Cerebellar cortex (tissue), 1 donor: ENCODE results near the gene DCAF4L1.

ENCODE experiments used
- DNase-seq: peaks from one replicate; pipeline ENCODE4 v3.0.0-alpha.2; 2015; ENCODE audit warnings: low spot score

The DCAF4L1 gene

GRCh38 chr4:41990365-41991111 lies 9.0 kb downstream of the DCAF4L1 start, which contains the start of gene SLC30A9:
Gene SLC30A9 (plus strand): TSS chr4:41990530. CDS start chr4:41990652, 122 bp downstream.
- peak; percentile 98 for DNase-seq

- no peak for DNase-seq
Measured at GRCh38 chr4:41991916-41992767, 10.6 kb downstream of the DCAF4L1 start.

GRCh38 chr4:41992967-41993857 lies 11.7 kb downstream of the DCAF4L1 start:
- DNase-seq: no peak

- no peak for DNase-seq
Measured at GRCh38 chr4:41994461-41994985, 13.0 kb downstream of the DCAF4L1 start.

- DNase-seq: no peak
Measured at GRCh38 chr4:41998019-41998418, 16.5 kb downstream of the DCAF4L1 start.

- no peak for DNase-seq
Measured at GRCh38 chr4:41999321-41999720, 17.8 kb downstream of the DCAF4L1 start.

- DNase-seq: no peak
Measured at GRCh38 chr4:42008011-42008786, 26.6 kb downstream of the DCAF4L1 start.

- no peak for DNase-seq
Measured at GRCh38 chr4:42015438-42015837, 33.9 kb downstream of the DCAF4L1 start.

GRCh38 chr4:42018451-42018850 lies 36.9 kb downstream of the DCAF4L1 start:
- DNase-seq: no peak
